H9 (cell line): Measurements from ENCODE around the gene ZNF660. TPM values are rescaled to one million over a fixed set of nuclear protein-coding genes. Genes with fewer than 3 reads are reported as not detected.
"Not testable (repeated sequence)": the region's sequence is repeated elsewhere in the genome, so short reads cannot be mapped to it uniquely, and the experiment has no call there.

ENCODE experiments used
- DNase-seq: peaks from one replicate; pipeline ENCODE4 v3.0.0-alpha.2; 2017
- H2AFZ ChIP-seq: one replicate; pipeline ENCODE4 v1.6.1; 2013; ENCODE audit warnings: mild to moderate bottlenecking, low read length, control low read depth, moderate library complexity
- H2AK5ac ChIP-seq: 2 replicates; pipeline ENCODE4 v1.6.1; 2013; ENCODE audit warnings: low read length, control low read depth, mixed read lengths; ENCODE audit not compliant: insufficient read length
- H2BK120ac ChIP-seq: one replicate; pipeline ENCODE4 v1.6.1; 2013; ENCODE audit warnings: low read depth, mild to moderate bottlenecking, low read length, control low read depth, inconsistent platforms; ENCODE audit not compliant: poor library complexity, severe bottlenecking
- H2BK12ac ChIP-seq: 2 replicates; pipeline ENCODE4 v1.6.1; 2013; ENCODE audit warnings: low read length, control low read depth, mixed read lengths, low read depth; ENCODE audit not compliant: insufficient read length
- H2BK15ac ChIP-seq: 2 replicates; pipeline ENCODE4 v1.6.1; 2013; ENCODE audit warnings: low read depth, low read length, control low read depth
- H2BK20ac ChIP-seq: one replicate; pipeline ENCODE4 v1.6.1; 2013; ENCODE audit warnings: low read depth, mild to moderate bottlenecking, low read length, control low read depth, inconsistent platforms; ENCODE audit not compliant: poor library complexity, severe bottlenecking
- H2BK5ac ChIP-seq: 2 replicates; pipeline ENCODE4 v1.6.1; 2013; ENCODE audit warnings: low read length, control low read depth, mixed read lengths; ENCODE audit not compliant: insufficient read length
- H3K14ac ChIP-seq: 2 replicates; pipeline ENCODE4 v1.6.1; 2013; ENCODE audit warnings: low read length, control low read depth; ENCODE audit not compliant: insufficient read depth
- H3K18ac ChIP-seq: 2 replicates; pipeline ENCODE4 v1.6.1; 2013; ENCODE audit warnings: low read depth, mild to moderate bottlenecking, mixed read lengths, low read length, control low read depth; ENCODE audit not compliant: insufficient read length
- H3K23ac ChIP-seq: 2 replicates; pipeline ENCODE4 v1.6.1; 2013; ENCODE audit warnings: low read length, control low read depth, mixed read lengths, low read depth; ENCODE audit not compliant: insufficient read length
- H3K23me2 ChIP-seq: 2 replicates; pipeline ENCODE4 v1.6.1; 2013; ENCODE audit warnings: low read depth, mild to moderate bottlenecking, mixed read lengths, low read length, control low read depth; ENCODE audit not compliant: insufficient read length, poor library complexity, severe bottlenecking
- H3K27ac ChIP-seq: 2 replicates; pipeline ENCODE4 v1.5.1; 2013; ENCODE audit warnings: low read length, control low read depth, mixed read lengths, low read depth; ENCODE audit not compliant: insufficient read length
- H3K27me3 ChIP-seq: 2 replicates; pipeline ENCODE4 v1.6.1; 2013; ENCODE audit warnings: low read length, control low read depth, inconsistent platforms; ENCODE audit not compliant: insufficient read depth
- H3K4ac ChIP-seq: 2 replicates; pipeline ENCODE4 v1.6.1; 2013; ENCODE audit warnings: low read depth, mild to moderate bottlenecking, control low read depth, inconsistent platforms, low read length, moderate library complexity
- H3K4me1 ChIP-seq: 2 replicates; pipeline ENCODE4 v1.6.1; 2013; ENCODE audit warnings: low read length, control low read depth, inconsistent platforms; ENCODE audit not compliant: insufficient read depth
- H3K4me2 ChIP-seq: 2 replicates; pipeline ENCODE4 v1.6.1; 2013; ENCODE audit warnings: low read length, control low read depth, mixed read lengths; ENCODE audit not compliant: insufficient read length, insufficient read depth
- H3K56ac ChIP-seq: 2 replicates; pipeline ENCODE4 v1.6.1; 2013; ENCODE audit warnings: low read depth, mild to moderate bottlenecking, mixed read lengths, low read length, control low read depth; ENCODE audit not compliant: insufficient read length
- H3K79me1 ChIP-seq: 2 replicates; pipeline ENCODE4 v1.6.1; 2013; ENCODE audit warnings: low read depth, mild to moderate bottlenecking, moderate library complexity, low read length, control low read depth, inconsistent platforms; ENCODE audit not compliant: insufficient read depth, poor library complexity, severe bottlenecking
- H3K79me2 ChIP-seq: 2 replicates; pipeline ENCODE4 v1.6.1; 2013; ENCODE audit warnings: low read length, control low read depth, inconsistent platforms; ENCODE audit not compliant: insufficient read depth
- H3K9ac ChIP-seq: 2 replicates; pipeline ENCODE4 v1.6.1; 2013; ENCODE audit warnings: low read length, control low read depth, mixed read lengths; ENCODE audit not compliant: insufficient read length; ENCODE audit errors: extremely low read depth
- H3K9me3 ChIP-seq: one replicate; pipeline ENCODE4 v1.6.1; 2013; ENCODE audit warnings: low read depth, low read length, inconsistent platforms; ENCODE audit not compliant: control insufficient read depth
- H3T11ph ChIP-seq: one replicate; pipeline ENCODE4 v1.6.1; 2013; ENCODE audit warnings: mild to moderate bottlenecking, low read length, control low read depth, inconsistent platforms
- H4K20me1 ChIP-seq: one replicate; pipeline ENCODE4 v1.6.1; 2013; ENCODE audit not compliant: control insufficient read depth, insufficient read length, insufficient read depth
- H4K5ac ChIP-seq: 2 replicates; pipeline ENCODE4 v1.6.1; 2013; ENCODE audit warnings: low read depth, mild to moderate bottlenecking, mixed read lengths, low read length, control low read depth; ENCODE audit not compliant: insufficient read length
- H4K8ac ChIP-seq: replicated peaks from 2 replicates; pipeline ENCODE4 v1.6.1; 2013; ENCODE audit warnings: low read length, control low read depth, mixed read lengths, low read depth; ENCODE audit not compliant: insufficient read length
- H4K91ac ChIP-seq: 2 replicates; pipeline ENCODE4 v1.6.1; 2013; ENCODE audit warnings: low read depth, mild to moderate bottlenecking, moderate library complexity, mixed read lengths, low read length, control low read depth; ENCODE audit not compliant: insufficient read length
- H3K27ac Mint-ChIP-seq, 3 experiments: 2 replicates in 2 of 3; 3 replicates in 1 of 3; pipeline ENCODE4 v1.8.0; 2020 to 2021; ENCODE audit warnings: mixed read lengths in 3 of 3, mild to moderate bottlenecking in 1 of 3, moderate library complexity in 1 of 3
- H3K27me3 Mint-ChIP-seq: 2 replicates; pipeline ENCODE4 v1.8.0; 2021; ENCODE audit warnings: low read depth, mild to moderate bottlenecking, moderate library complexity, mixed read lengths
- H3K36me3 Mint-ChIP-seq, 3 experiments: 2 replicates in 2 of 3; 3 replicates in 1 of 3; pipeline ENCODE4 v1.8.0; 2020 to 2021; ENCODE audit warnings: low read depth in 3 of 3, mixed read lengths in 3 of 3; ENCODE audit not compliant: insufficient read depth in 1 of 3
- H3K4me1 Mint-ChIP-seq, 2 experiments: 2 replicates each; pipeline ENCODE4 v1.8.0; 2020; ENCODE audit warnings: mixed read lengths in 2 of 2
- H3K4me3 Mint-ChIP-seq, 2 experiments: 2 replicates in 1 of 2; 3 replicates in 1 of 2; pipeline ENCODE4 v1.8.0; 2020 to 2021; ENCODE audit warnings: mild to moderate bottlenecking in 2 of 2, mixed read lengths in 2 of 2, moderate library complexity in 1 of 2
- H3K9me3 Mint-ChIP-seq, 2 experiments: 2 replicates in 1 of 2; 3 replicates in 1 of 2; pipeline ENCODE4 v1.8.0; 2020; ENCODE audit warnings: mild to moderate bottlenecking in 2 of 2, mixed read lengths in 2 of 2, moderate library complexity in 1 of 2
- WGBS: extraction: QIAGEN DNeasy Blood & Tissue Kit; methylation state at CpG from one replicate; pipeline ENCODE4 v1.1.7; 2013; ENCODE audit warnings: missing lambda C conversion rate, low lambda C conversion rate, mixed read lengths; ENCODE audit not compliant: insufficient read length; ENCODE audit errors: extremely low coverage; 5-methylcytosine and 5-hydroxymethylcytosine counted together
- total RNA-seq: library from RNA; stranded (reverse); gene quantifications from 2 replicates; pipeline ENCODE4 v1.2.1, GENCODE V29; 2021

The ZNF660 gene
- total RNA-seq, 1 experiment from 2014 or later: 18.7 TPM

DNA sequence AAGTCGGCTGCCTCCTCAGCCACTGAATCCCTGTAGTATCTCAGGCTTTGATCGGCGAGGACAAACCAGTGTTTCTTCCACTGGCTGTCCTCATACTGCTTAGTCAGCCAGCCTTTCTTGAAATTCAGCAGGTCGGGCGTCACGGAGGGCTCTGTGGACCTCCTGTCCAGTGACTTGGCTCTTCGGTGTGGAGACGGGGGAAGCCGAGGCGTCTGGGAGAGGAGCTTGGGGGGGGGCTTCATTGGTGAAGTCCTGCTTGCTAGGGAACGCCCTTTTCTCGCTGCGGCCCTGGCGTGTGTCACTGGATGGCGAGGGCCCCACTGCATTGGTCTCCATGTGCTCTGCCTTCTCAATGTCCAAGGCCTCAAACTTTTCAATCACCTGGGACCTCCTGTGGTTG is 5.0 kb upstream of the ZNF660 start:
- not testable (repeated sequence) for H3K4me2 ChIP-seq, H4K20me1 ChIP-seq, H2BK5ac ChIP-seq, H3K9me3 Mint-ChIP-seq, H4K8ac ChIP-seq, H3K4ac ChIP-seq, H4K5ac ChIP-seq, H2BK120ac ChIP-seq, H3K9me3 ChIP-seq, H3K18ac ChIP-seq, H3K27me3 ChIP-seq, H3K27me3 Mint-ChIP-seq, H3K27ac Mint-ChIP-seq, H2BK12ac ChIP-seq, H2AFZ ChIP-seq, H3K79me2 ChIP-seq, H2AK5ac ChIP-seq, H2BK20ac ChIP-seq, H4K91ac ChIP-seq, H3T11ph ChIP-seq, H3K79me1 ChIP-seq, H3K23ac ChIP-seq, H3K23me2 ChIP-seq, H2BK15ac ChIP-seq, H3K27ac ChIP-seq, H3K9ac ChIP-seq, H3K14ac ChIP-seq, H3K56ac ChIP-seq, DNase-seq, H3K4me1 Mint-ChIP-seq, H3K4me1 ChIP-seq, H3K4me3 Mint-ChIP-seq
- WGBS: no CpG with 5 or more reads among the region's 15 CpGs
- peaks cover 16 to 28% (median 19%) of the 10 kb centered on the region in 3 experiments for H3K36me3 Mint-ChIP-seq

- not testable (repeated sequence) for H4K8ac ChIP-seq, DNase-seq, H3K56ac ChIP-seq, H3K14ac ChIP-seq, H3K79me2 ChIP-seq, H2AK5ac ChIP-seq, H4K20me1 ChIP-seq, H3K4me2 ChIP-seq, H3K27ac ChIP-seq, H3K4ac ChIP-seq, H3K9ac ChIP-seq, H3K4me1 ChIP-seq, H3K27me3 ChIP-seq, H2BK12ac ChIP-seq, H3K9me3 ChIP-seq, H2BK5ac ChIP-seq, H2BK15ac ChIP-seq, H3K4me3 Mint-ChIP-seq, H3K79me1 ChIP-seq, H3K18ac ChIP-seq, H4K91ac ChIP-seq, H4K5ac ChIP-seq, H2BK120ac ChIP-seq, H3K23me2 ChIP-seq, H2BK20ac ChIP-seq, H3K27ac Mint-ChIP-seq, H3T11ph ChIP-seq, H2AFZ ChIP-seq, H3K9me3 Mint-ChIP-seq, H3K23ac ChIP-seq, H3K27me3 Mint-ChIP-seq
- Mint-ChIP-seq H3K36me3 (peaks cover 16 to 29% (median 21%) of the 10 kb centered on the region in 3 experiments), H3K4me1 (peaks cover 13 to 18% of the 10 kb centered on the region in 2 experiments)
- no CpG with 5 or more reads among the region's 62 CpGs for WGBS
Observed at GRCh38 chr3:44580971-44581370, 3.8 kb upstream of the ZNF660 start.
